Activated CD8-positive, alpha-beta T cell treated with anti-CD3 and anti-CD28 coated beads for 36 hours (primary cell): ENCODE data around the gene CYTH1. TPM values are rescaled to one million over a fixed set of nuclear protein-coding genes. Genes with fewer than 3 reads are reported as not detected.

ENCODE experiments used
- ATAC-seq: fragments of 200-7000 bp; cut with Tn5 transposase; one replicate; pipeline ENCODE4 v1.10.0; 2021; ENCODE audit warnings: mild to moderate bottlenecking, moderate library complexity
- CTCF ChIA-PET: fragments of 350-600 bp; sonication (Branson Sonifier 250); formaldehyde crosslinking; loops from one replicate; lab custom pipeline; 2021; ENCODE audit warnings: antibody characterized with exemption; lab: Charles Lee
- POLR2A ChIA-PET: fragments of 350-600 bp; sonication (Branson Sonifier 250); formaldehyde crosslinking; loops from one replicate; lab custom pipeline; 2021; ENCODE audit warnings: antibody characterized with exemption; lab: Charles Lee
- DNase-seq: peaks from one replicate; pipeline ENCODE4 v3.0.0-alpha.2; 2020
- H3K27ac Mint-ChIP-seq: one replicate; pipeline ENCODE4 v1.8.0; 2021; ENCODE audit warnings: mild to moderate bottlenecking, mixed read lengths
- H3K27me3 Mint-ChIP-seq: one replicate; pipeline ENCODE4 v1.8.0; 2021; ENCODE audit warnings: mixed read lengths
- H3K36me3 Mint-ChIP-seq: one replicate; pipeline ENCODE4 v1.8.0; 2021; ENCODE audit warnings: low read depth, mixed read lengths
- H3K4me1 Mint-ChIP-seq: one replicate; pipeline ENCODE4 v1.8.0; 2021; ENCODE audit warnings: low read depth, mixed read lengths
- H3K4me3 Mint-ChIP-seq: one replicate; pipeline ENCODE4 v1.8.0; 2021; ENCODE audit warnings: mild to moderate bottlenecking, moderate library complexity, mixed read lengths
- H3K9me3 Mint-ChIP-seq: one replicate; pipeline ENCODE4 v1.8.0; 2021; ENCODE audit warnings: mixed read lengths
- CTCF ChIP-seq: fragments of 200-600 bp; IDR thresholded peaks from one replicate; pipeline ENCODE4 v1.8.0; 2022; ENCODE audit warnings: antibody characterized with exemption, mild to moderate bottlenecking
- intact Hi-C: fragments of 100-400 bp; cut with micrococcal nuclease; formaldehyde crosslinking; loops from one replicate; pipeline ENCODE4 v1.10.0; 2022
- total RNA-seq, 2 experiments: library from RNA; stranded (reverse); gene quantifications; one replicate each; pipeline ENCODE4 v1.2.3, GENCODE V29; 2021

The CYTH1 gene
- total RNA-seq, 2 experiments from 2014 or later = 95.1 to 96.0 TPM

GRCh38 chr17:78651554-78651953 lies 130.5 kb downstream of the CYTH1 start:
- ChIA-PET CTCF (no interaction called here), POLR2A (no interaction called here)
- peaks cover 8% of the 10 kb centered on the region for H3K9me3 Mint-ChIP-seq
- DNase-seq (no peak), ATAC-seq (no peak)
- peaks cover 3% of the 10 kb centered on the region for H3K4me1 Mint-ChIP-seq
- intact Hi-C loops = no loop called here
- no peak for TF ChIP-seq CTCF
- H3K27me3 Mint-ChIP-seq = peaks cover 2% of the 10 kb centered on the region
- H3K27ac Mint-ChIP-seq = no peak overlapping the region
- peaks cover 3% of the 10 kb centered on the region for H3K36me3 Mint-ChIP-seq
- H3K4me3 Mint-ChIP-seq = no peak overlapping the region

GRCh38 chr17:78650093-78650715 lies 131.9 kb downstream of the CYTH1 start:
- no peak for TF ChIP-seq CTCF
- Mint-ChIP-seq H3K9me3 (peaks cover 8% of the 10 kb centered on the region), H3K27me3 (peaks cover 2% of the 10 kb centered on the region), H3K4me1 (peaks cover 10% of the 10 kb centered on the region), H3K27ac (no peak overlapping the region), H3K4me3 (no peak overlapping the region), H3K36me3 (peaks cover 3% of the 10 kb centered on the region)
- ChIA-PET CTCF (interaction anchor here (1.1 kb wide), 1 partner anchor 9 kb away, joined by 3 read pairs; no protein-coding TSS in a partner anchor), POLR2A (no interaction called here)
- ATAC-seq = no peak
- intact Hi-C loops = no loop called here
- no peak for DNase-seq

GRCh38 chr17:78648293-78648692 lies 133.8 kb downstream of the CYTH1 start:
- H3K4me1 Mint-ChIP-seq = peaks cover 10% of the 10 kb centered on the region
- H3K9me3 Mint-ChIP-seq = peaks cover 8% of the 10 kb centered on the region
- no peak for DNase-seq
- peaks cover 3% of the 10 kb centered on the region for H3K36me3 Mint-ChIP-seq
- H3K27ac Mint-ChIP-seq = no peak overlapping the region
- ATAC-seq = no peak
- TF ChIP-seq CTCF = no peak
- H3K27me3 Mint-ChIP-seq = peaks cover 2% of the 10 kb centered on the region
- intact Hi-C loops = no loop called here
- no peak overlapping the region for H3K4me3 Mint-ChIP-seq
- ChIA-PET CTCF (interaction anchor here (1.3 kb wide), 1 partner anchor 15 kb away, joined by 4 read pairs; no protein-coding TSS in a partner anchor), POLR2A (interaction anchor here (1.3 kb wide), 1 partner anchor 18 kb away, joined by 3 read pairs; no protein-coding TSS in a partner anchor)

GRCh38 chr17:78647032-78647431 lies 135.0 kb downstream of the CYTH1 start:
- peaks cover 2% of the 10 kb centered on the region for H3K27me3 Mint-ChIP-seq
- DNase-seq (no peak), ATAC-seq (no peak)
- CTCF ChIA-PET = interaction anchor here (1.3 kb wide), 1 partner anchor 17 kb away, joined by 4 read pairs; no protein-coding TSS in a partner anchor
- TF ChIP-seq CTCF = no peak
- H3K4me3 Mint-ChIP-seq = no peak overlapping the region
- intact Hi-C loops = no loop called here
- H3K27ac Mint-ChIP-seq = no peak overlapping the region
- peaks cover 8% of the 10 kb centered on the region for H3K9me3 Mint-ChIP-seq
- H3K36me3 Mint-ChIP-seq = peaks cover 3% of the 10 kb centered on the region
- POLR2A ChIA-PET = interaction anchor here (1.3 kb wide), 1 partner anchor 19 kb away, joined by 3 read pairs; no protein-coding TSS in a partner anchor
- peaks cover 10% of the 10 kb centered on the region for H3K4me1 Mint-ChIP-seq
